IMR-90 (cell line): ENCODE measurements around the gene GOLPH3L. TPM values are rescaled to one million over a fixed set of nuclear protein-coding genes. Genes with fewer than 3 reads are reported as not detected.

ENCODE experiments used
- ATAC-seq: fragments of 200-7000 bp; cut with Tn5 transposase; 2 replicates; pipeline ENCODE4 v1.9.1; 2020; ENCODE audit warnings: low read depth, mild to moderate bottlenecking, moderate library complexity
- BruUV-seq: library from RNA; stranded (reverse); fragments of 400-500 nt; replicated peaks from 2 replicates; lab custom pipeline; 2021; lab: Mats Ljungman, UMichigan
- CTCF ChIA-PET: fragments of 300-600 bp; formaldehyde crosslinking; extraction: SDS; loops from one replicate; lab custom pipeline; 2021; ENCODE audit warnings: antibody characterized with exemption; lab: Yijun Ruan, JAX
- POLR2A ChIA-PET: fragments of 300-600 bp; sonication (Branson Sonifier 250); formaldehyde crosslinking; loops from one replicate; lab custom pipeline; 2022; ENCODE audit warnings: antibody characterized with exemption; ENCODE audit not compliant: unreplicated experiment; lab: Charles Lee
- DNase-seq: peaks from one replicate; pipeline ENCODE4 v3.0.0; 2013
- H2AFZ ChIP-seq: replicated peaks from 2 replicates; pipeline ENCODE3; 2013; ENCODE audit warnings: low read length, mild to moderate bottlenecking; ENCODE audit not compliant: poor library complexity
- H2AK5ac ChIP-seq: 2 replicates; pipeline ENCODE4 v1.6.1; 2013; ENCODE audit warnings: low read depth, low read length, inconsistent platforms
- H2AK9ac ChIP-seq: replicated peaks from 2 replicates; pipeline ENCODE3; 2013; ENCODE audit warnings: mild to moderate bottlenecking, low read depth, low read length, moderate library complexity; ENCODE audit not compliant: poor library complexity
- H2BK120ac ChIP-seq: 2 replicates; pipeline ENCODE4 v1.6.1; 2013; ENCODE audit warnings: low read depth, low read length, inconsistent platforms
- H2BK15ac ChIP-seq: 3 replicates; pipeline ENCODE4 v1.6.1; 2013; ENCODE audit warnings: low read depth, low read length, inconsistent platforms
- H2BK20ac ChIP-seq: 2 replicates; pipeline ENCODE4 v1.6.1; 2013; ENCODE audit warnings: low read depth, mild to moderate bottlenecking, inconsistent platforms, low read length, moderate library complexity
- H2BK5ac ChIP-seq: 2 replicates; pipeline ENCODE4 v1.6.1; 2013; ENCODE audit warnings: mild to moderate bottlenecking, low read depth, low read length, inconsistent platforms; ENCODE audit not compliant: poor library complexity, severe bottlenecking
- H3K14ac ChIP-seq: replicated peaks from 2 replicates; pipeline ENCODE4 v1.6.1; 2013; ENCODE audit warnings: low read depth, low read length, inconsistent platforms
- H3K18ac ChIP-seq: 2 replicates; pipeline ENCODE4 v1.6.1; 2013; ENCODE audit warnings: low read depth, low read length, control low read depth
- H3K23ac ChIP-seq: 2 replicates; pipeline ENCODE4 v1.6.1; 2013; ENCODE audit warnings: low read depth, low read length, inconsistent platforms
- H3K27ac ChIP-seq: 2 replicates; pipeline ENCODE4 v1.5.1; 2013; ENCODE audit warnings: mild to moderate bottlenecking, control low read depth, low read length; ENCODE audit not compliant: insufficient read depth
- H3K27me3 ChIP-seq: 2 replicates; pipeline ENCODE4 v1.6.1; 2013; ENCODE audit warnings: low read length; ENCODE audit not compliant: control insufficient read depth, insufficient read depth
- H3K36me3 ChIP-seq: 2 replicates; pipeline ENCODE4 v1.6.1; 2013; ENCODE audit warnings: low read length, mixed read lengths; ENCODE audit not compliant: control insufficient read depth, insufficient read depth
- H3K4ac ChIP-seq: 2 replicates; pipeline ENCODE4 v1.6.1; 2013; ENCODE audit warnings: low read depth, low read length, inconsistent platforms
- H3K4me1 ChIP-seq: 2 replicates; pipeline ENCODE4 v1.6.1; 2013; ENCODE audit warnings: low read length, mixed read lengths; ENCODE audit not compliant: control insufficient read depth, insufficient read depth
- H3K4me2 ChIP-seq: 2 replicates; pipeline ENCODE4 v1.6.1; 2013; ENCODE audit warnings: low read depth, mild to moderate bottlenecking, control low read depth, low read length, moderate library complexity
- H3K4me3 ChIP-seq: 2 replicates; pipeline ENCODE4 v1.5.1; 2013; ENCODE audit warnings: low read depth, mild to moderate bottlenecking, control low read depth, low read length, moderate library complexity; ENCODE audit not compliant: insufficient read depth
- H3K56ac ChIP-seq: 2 replicates; pipeline ENCODE4 v1.6.1; 2013; ENCODE audit warnings: low read length, inconsistent platforms; ENCODE audit not compliant: insufficient read depth; ENCODE audit errors: extremely low read depth
- H3K79me1 ChIP-seq, 2 experiments: 2 replicates each; pipeline ENCODE4 v1.6.1; 2013; ENCODE audit warnings: low read length in 2 of 2, inconsistent platforms in 1 of 2, low read depth in 1 of 2
- H3K9ac ChIP-seq: 2 replicates; pipeline ENCODE4 v1.6.1; 2013; ENCODE audit warnings: low read depth, low read length, control low read depth
- H3K9me1 ChIP-seq: 2 replicates; pipeline ENCODE4 v1.6.1; 2013; ENCODE audit warnings: low read length, inconsistent platforms; ENCODE audit not compliant: insufficient read depth
- H3K9me3 ChIP-seq: 2 replicates; pipeline ENCODE4 v1.6.1; 2013; ENCODE audit warnings: low read length; ENCODE audit not compliant: control insufficient read depth, insufficient read depth
- H4K20me1 ChIP-seq: 2 replicates; pipeline ENCODE4 v1.6.1; 2013; ENCODE audit warnings: low read length, inconsistent platforms; ENCODE audit not compliant: insufficient read depth
- H4K5ac ChIP-seq: 2 replicates; pipeline ENCODE4 v1.6.1; 2013; ENCODE audit warnings: mild to moderate bottlenecking, low read depth, low read length, control low read depth
- H4K8ac ChIP-seq, 2 experiments: 2 replicates each; pipeline ENCODE4 v1.6.1; 2013; ENCODE audit warnings: low read depth in 2 of 2, low read length in 2 of 2, control low read depth in 1 of 2, inconsistent platforms in 1 of 2
- H4K91ac ChIP-seq: 2 replicates; pipeline ENCODE4 v1.6.1; 2013; ENCODE audit warnings: low read depth, low read length, inconsistent platforms; ENCODE audit not compliant: insufficient read depth
- BHLHE40 ChIP-seq: fragments of 150-350 bp; IDR thresholded peaks from 2 replicates; pipeline ENCODE4 v1.6.1; 2016; ENCODE audit warnings: mild to moderate bottlenecking, low read depth, low read length
- CEBPB ChIP-seq: IDR thresholded peaks from 2 replicates; pipeline ENCODE4 v1.6.1; 2012; ENCODE audit warnings: low read depth, low read length, improper control_type of control experiment
- CHD1 ChIP-seq: IDR thresholded peaks from 2 replicates; pipeline ENCODE4 v1.6.1; 2012; ENCODE audit warnings: low read depth, low read length, improper control_type of control experiment
- CTCF ChIP-seq: conservative IDR thresholded peaks from 2 replicates; pipeline ENCODE4 v1.5.1; 2012; ENCODE audit warnings: mild to moderate bottlenecking, low read depth, low read length, improper control_type of control experiment
- ELK1 ChIP-seq: fragments of 150-350 bp; IDR thresholded peaks from 2 replicates; pipeline ENCODE4 v1.6.1; 2016; ENCODE audit warnings: low read depth, mild to moderate bottlenecking, low read length, moderate library complexity, borderline replicate concordance
- FOS ChIP-seq: fragments of 150-350 bp; IDR thresholded peaks from 2 replicates; pipeline ENCODE4 v1.6.1; 2016; ENCODE audit warnings: low read depth, low read length
- MAFK ChIP-seq: IDR thresholded peaks from 2 replicates; pipeline ENCODE4 v1.6.1; 2012; ENCODE audit warnings: low read depth, low read length, improper control_type of control experiment
- MAZ ChIP-seq: IDR thresholded peaks from 2 replicates; pipeline ENCODE4 v1.6.1; 2012; ENCODE audit warnings: low read depth, mild to moderate bottlenecking, low read length, improper control_type of control experiment, moderate library complexity, borderline replicate concordance
- MXI1 ChIP-seq: IDR thresholded peaks from 2 replicates; pipeline ENCODE4 v1.6.1; 2012; ENCODE audit warnings: low read depth, mild to moderate bottlenecking, low read length, moderate library complexity, borderline replicate concordance
- NFE2L2 ChIP-seq: fragments of 150-350 bp; IDR thresholded peaks from 2 replicates; pipeline ENCODE4 v1.6.1; 2016; ENCODE audit warnings: low read depth, mild to moderate bottlenecking, low read length
- POLR2A ChIP-seq: IDR thresholded peaks from 2 replicates; pipeline ENCODE4 v1.6.1; 2012; ENCODE audit warnings: mild to moderate bottlenecking, low read depth, low read length
- RAD21 ChIP-seq: IDR thresholded peaks from 2 replicates; pipeline ENCODE4 v1.6.1; 2012; ENCODE audit warnings: low read length, improper control_type of control experiment
- RCOR1 ChIP-seq: IDR thresholded peaks from 2 replicates; pipeline ENCODE4 v1.6.1; 2012; ENCODE audit warnings: mild to moderate bottlenecking, low read length, improper control_type of control experiment; ENCODE audit not compliant: insufficient replicate concordance
- RFX5 ChIP-seq: IDR thresholded peaks from 2 replicates; pipeline ENCODE4 v1.8.0; 2012; ENCODE audit warnings: low read depth, mild to moderate bottlenecking, low read length, moderate library complexity
- SMC3 ChIP-seq: fragments of 150-350 bp; IDR thresholded peaks from 2 replicates; pipeline ENCODE4 v1.6.1; 2016; ENCODE audit warnings: low read depth, mild to moderate bottlenecking, antibody characterized with exemption, low read length, moderate library complexity
- USF2 ChIP-seq: fragments of 150-350 bp; IDR thresholded peaks from 2 replicates; pipeline ENCODE4 v1.6.1; 2017; ENCODE audit warnings: mild to moderate bottlenecking, antibody characterized with exemption, low read length, low read depth
- WGBS, 2 experiments: methylation state at CpG; one replicate each; pipeline versions ENCODE4 v1.1.5 to v1.1.7; 2013; ENCODE audit warnings: missing lambda C conversion rate in 2 of 2; ENCODE audit not compliant: insufficient read length in 1 of 2; ENCODE audit errors: extremely low coverage in 2 of 2; 5-methylcytosine and 5-hydroxymethylcytosine counted together
- dilution Hi-C: fragments of 300-500 bp; cut with HindIII; formaldehyde crosslinking; loops from one replicate; pipeline ENCODE4 v1.14.3; 2018; ENCODE audit warnings: low sequenced_read_pairs; ENCODE audit not compliant: unreplicated experiment
- in situ Hi-C: fragments of 300-500 bp; cut with MboI; formaldehyde crosslinking; loops from 3 replicates; pipeline ENCODE4 v1.14.3; 2019; ENCODE audit warnings: low sequenced_read_pairs, inconsistent platforms, mixed read lengths
- intact Hi-C: fragments of 100-400 bp; cut with micrococcal nuclease; formaldehyde crosslinking; loops from 2 replicates; pipeline ENCODE4 v1.10.0; 2022
- polyA plus RNA-seq, 3 experiments: library from polyadenylated mRNA; depleted of rRNA; stranded (reverse); fragments of >200 nt; gene quantifications; 2 replicates each; pipeline ENCODE4 v1.2.3, GENCODE V29; 2012; ENCODE audit warnings: low replicate concordance in 1 of 3
- total RNA-seq: library from RNA; depleted of rRNA; stranded (reverse); fragments of >200 nt; gene quantifications from 2 replicates; pipeline ENCODE4 v1.2.3, GENCODE V29; 2012

GOLPH3L gene
- total and polyA plus RNA-seq, 2 of the 4 experiments (the other 2 are of a cell fraction), result 9.5 to 11.0 TPM

GRCh38 chr1:150696162-150696561 lies 792 bp downstream of the GOLPH3L start:
- dilution Hi-C loops, result no loop called here
- WGBS, 2 experiments, result no CpG with 5 or more reads among the region's 1 CpG
- Histone ChIP-seq H3K4me1 (no peaks in the 10 kb centered on the region), H2AK5ac (no peak overlapping the region), H3K4me2 (peak overlapping the region; percentile 73), H2AFZ (no peak overlapping the region), H2BK120ac (no peak overlapping the region), H3K27ac (no peak overlapping the region), H4K8ac (no peak overlapping the region), H4K20me1 (no peaks in the 10 kb centered on the region), H2BK15ac (no peak overlapping the region), H4K5ac (no peak overlapping the region), H3K27me3 (no peaks in the 10 kb centered on the region), H2AK9ac (no peak overlapping the region), H3K4me3 (peak overlapping the region; percentile 74), H3K56ac (no peak overlapping the region), H4K91ac (no peak overlapping the region), H3K79me1 (peaks cover 0 to 19% of the 10 kb centered on the region in 2 experiments; a peak in 3 of 4 replicates), H3K23ac (no peak overlapping the region), H3K9me3 (no peaks in the 10 kb centered on the region), H3K18ac (no peak overlapping the region), H3K14ac (no peak overlapping the region), H2BK20ac (no peak overlapping the region), H3K9ac (peak overlapping the region; percentile 20; the same call in 1 of the 2 replicates), H3K9me1 (no peaks in the 10 kb centered on the region), H2BK5ac (no peak overlapping the region), H3K36me3 (peaks cover 6% of the 10 kb centered on the region; the same call in 1 of the 2 replicates), H3K4ac (no peak overlapping the region)
- ChIA-PET CTCF (interaction anchor here (0.8 to 1.2 kb wide), 2 partner anchors 117 to 135 kb away, joined by 3 read pairs; no protein-coding TSS in a partner anchor), POLR2A (no interaction called here)
- TF ChIP-seq POLR2A (no peak), MAZ (no peak), BHLHE40 (no peak), CEBPB (no peak), RFX5 (no peak), SMC3 (no peak), MXI1 (no peak), NFE2L2 (no peak), USF2 (no peak), ELK1 (no peak), CTCF (no peak), MAFK (no peak), RCOR1 (no peak), CHD1 (no peak), FOS (no peak), RAD21 (no peak)
- no peak for ATAC-seq
- no peak for DNase-seq
- in situ Hi-C loops, result no loop called here
- intact Hi-C loops, result loop anchor here (2.0 to 5.0 kb wide), 2 partner anchors 117 to 134 kb away; no protein-coding TSS in a partner anchor
- BruUV-seq, result no TSS peak
